Stromal cell of bone marrow (primary cell): ENCODE measurements around the gene ATP10A.

Source experiments
- DNase-seq: peaks from one replicate; pipeline ENCODE4 v3.0.0-alpha.2; 2012; ENCODE audit warnings: low read depth

ATP10A gene

DNA sequence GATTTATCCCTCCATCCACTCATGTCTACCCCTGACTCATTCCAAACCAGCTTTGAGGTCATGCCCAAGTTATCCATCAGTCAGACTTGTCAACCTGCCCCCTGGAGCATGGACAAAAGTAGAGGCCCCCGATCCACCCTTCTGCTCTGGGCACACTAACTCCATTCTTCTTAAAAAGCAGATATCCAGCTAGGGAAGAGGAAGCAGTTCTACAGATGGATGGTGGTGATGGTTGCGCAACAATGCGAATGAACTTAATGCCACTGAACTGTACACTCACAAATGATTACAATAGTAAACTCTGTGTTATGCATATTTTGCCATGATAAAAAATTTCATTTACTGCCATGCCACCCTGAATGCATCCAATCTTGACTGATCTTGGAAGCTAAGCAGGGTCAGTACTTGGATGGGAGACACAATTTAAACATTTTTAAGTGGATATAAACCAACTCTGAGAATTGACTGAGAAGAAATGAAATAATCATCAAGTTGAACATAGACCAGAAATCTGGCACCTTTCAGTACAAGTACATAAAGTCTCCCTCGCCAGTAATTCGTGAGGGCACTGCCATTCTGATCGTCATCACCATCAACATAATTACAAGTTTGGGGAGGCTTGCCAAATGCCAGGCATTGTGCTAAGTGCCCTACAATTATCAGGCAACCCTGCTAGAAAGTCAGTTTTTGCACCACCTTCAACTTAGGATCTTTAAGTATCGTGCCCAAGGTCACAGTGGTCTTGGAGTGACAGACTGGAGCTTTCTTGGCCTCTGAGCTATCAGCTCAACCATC lies 124.8 kb downstream of the ATP10A start:
- DNase-seq: no peak

DNA sequence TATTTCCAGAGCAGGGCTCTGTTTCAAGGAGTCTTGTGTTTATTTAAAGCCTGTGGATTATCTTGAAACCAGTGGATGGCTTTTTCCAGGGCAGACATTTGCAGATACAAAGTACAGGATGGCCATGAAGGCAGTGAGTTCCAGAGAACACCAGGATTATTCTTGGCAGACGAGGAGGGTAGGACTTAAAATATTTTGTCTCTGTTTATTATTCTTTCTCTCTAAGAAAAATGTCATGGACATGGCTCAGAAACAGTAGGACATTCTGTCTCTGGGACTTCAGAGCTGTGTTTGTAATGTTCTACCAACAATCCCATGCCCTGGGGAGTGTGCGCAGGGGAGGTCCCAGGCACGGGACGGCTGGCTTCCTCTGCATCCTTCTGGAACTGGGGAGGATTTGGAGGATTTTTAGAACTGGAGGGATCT lies 125.9 kb downstream of the ATP10A start:
- no peak for DNase-seq

DNA sequence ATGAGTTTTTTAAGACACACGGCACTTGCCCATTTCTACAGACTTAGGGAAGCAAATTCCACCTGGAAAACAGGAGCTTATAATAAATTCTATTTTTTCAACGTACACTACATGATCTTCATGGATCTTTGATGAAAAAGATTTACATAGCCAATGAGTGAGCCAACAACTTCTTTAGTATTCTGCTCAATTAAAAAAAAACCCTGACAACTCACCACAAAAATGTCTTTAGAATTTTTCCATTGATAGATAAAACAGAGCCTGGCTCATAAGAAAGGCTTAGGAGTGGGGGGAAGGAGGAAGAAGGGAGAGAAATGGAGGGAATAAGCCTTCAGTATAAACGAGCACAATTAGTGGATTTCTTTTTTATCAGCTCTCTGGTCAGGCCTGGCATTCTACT lies 126.7 kb downstream of the ATP10A start:
- DNase-seq: no peak

DNA sequence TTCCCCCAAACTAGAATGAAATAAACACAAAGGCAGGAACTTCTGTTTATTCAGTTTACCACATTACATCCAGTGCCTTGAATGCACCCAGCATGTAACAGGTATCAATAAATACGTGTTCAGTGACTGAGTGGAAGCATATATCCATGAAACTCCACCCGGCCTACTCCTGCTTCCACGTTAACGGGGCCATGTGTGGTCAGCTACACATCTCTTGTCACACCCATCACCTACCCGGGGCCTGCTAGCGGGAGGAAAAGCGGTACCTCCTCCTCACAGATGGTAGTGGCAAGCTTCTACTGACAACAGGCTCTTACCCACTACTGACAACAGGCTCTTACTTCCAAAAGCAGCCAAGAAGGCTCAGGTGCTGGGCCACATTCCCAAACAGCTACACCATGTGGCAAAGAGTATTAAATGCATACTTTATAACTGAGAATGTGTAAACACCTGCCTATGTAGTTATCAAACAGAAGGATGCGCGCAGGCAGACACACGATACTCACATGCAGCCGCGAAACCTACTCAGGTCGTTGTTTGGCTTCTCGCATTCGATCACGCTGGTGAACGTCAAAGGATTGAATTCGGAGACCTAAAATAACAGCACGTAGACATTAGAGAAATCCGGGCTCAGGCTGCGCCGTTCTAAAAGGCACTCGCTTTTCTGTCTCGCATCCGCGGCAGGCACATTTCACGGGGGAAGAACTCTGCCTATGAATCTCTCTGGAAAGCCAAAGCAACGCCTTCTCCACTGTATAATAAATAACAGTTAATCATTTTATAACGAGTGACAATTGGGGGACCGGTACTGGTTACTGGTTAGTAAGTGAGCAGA lies 127.4 kb downstream of the ATP10A start:
- DNase-seq: no peak

DNA sequence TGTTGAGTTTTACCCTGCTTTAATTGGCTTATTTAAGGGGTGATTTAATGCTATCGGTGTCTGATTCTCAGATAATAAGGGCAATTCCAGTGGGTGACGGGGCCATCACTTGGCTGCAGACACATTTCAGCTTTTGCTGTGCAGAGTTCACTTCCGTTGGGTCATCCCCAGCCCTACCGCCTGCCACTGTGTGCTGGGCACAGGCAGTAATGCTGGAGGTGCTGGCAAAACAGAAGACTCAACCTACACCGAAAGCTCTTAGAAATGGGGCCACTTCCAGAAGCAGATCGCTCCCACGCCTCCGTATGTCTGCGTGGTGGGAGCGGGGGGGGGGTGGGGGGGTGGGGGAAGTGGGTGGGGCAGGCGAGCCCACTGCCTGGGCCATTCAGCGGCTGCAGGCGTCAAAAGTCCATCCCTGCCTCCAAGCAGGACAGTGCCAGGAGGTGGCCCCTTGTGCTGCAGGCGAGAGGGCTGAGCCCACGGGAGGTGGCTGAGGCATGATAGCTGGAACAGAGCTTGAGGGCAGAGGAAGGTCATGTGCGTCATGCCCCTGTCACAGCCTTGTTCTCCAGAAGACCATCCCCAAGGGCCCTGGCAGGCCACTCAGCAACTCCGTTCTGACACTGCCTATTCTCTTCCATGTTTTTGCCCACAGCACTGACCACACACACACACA lies 128.3 kb downstream of the ATP10A start:
- DNase-seq: no peak

DNA sequence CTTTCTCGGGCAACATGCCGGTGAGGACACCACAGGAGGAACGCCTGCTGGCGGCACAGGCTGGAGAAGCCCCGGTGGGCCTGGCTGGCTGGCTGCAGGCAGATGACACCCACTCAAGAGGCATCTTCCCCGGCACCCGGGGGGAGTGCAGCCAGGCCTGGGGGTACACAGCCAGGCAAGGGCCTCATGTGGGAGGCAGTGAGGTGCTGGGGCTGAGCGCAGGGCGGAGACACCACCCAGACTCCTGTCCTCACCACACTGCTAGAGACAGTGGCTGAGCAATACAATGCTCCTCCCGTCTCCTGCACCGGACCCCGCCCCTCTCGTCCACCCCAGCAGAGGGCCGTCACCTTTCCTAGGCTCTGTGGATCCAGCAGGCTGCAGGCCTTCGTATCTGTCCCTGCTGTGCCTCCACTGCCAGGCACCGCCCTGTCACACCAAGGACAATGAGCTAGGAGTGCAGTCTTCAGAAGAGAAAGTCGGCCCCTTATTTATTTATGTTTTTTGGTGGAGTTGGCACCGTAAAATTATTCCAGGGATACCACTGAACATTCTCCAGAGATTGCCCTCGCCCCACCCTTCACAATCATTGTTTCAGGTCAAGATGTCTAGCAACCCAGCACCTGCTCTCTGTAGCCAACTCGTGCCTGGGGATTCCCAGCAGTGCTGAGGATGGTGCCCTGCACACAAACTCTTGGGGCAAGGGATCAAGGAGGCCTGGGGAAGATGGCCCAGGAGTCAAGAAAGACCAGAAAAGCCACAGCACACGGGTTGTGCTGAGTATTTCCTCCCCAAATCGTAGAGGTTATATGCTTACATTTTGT lies 129.1 kb downstream of the ATP10A start:
- DNase-seq: no peak

DNA sequence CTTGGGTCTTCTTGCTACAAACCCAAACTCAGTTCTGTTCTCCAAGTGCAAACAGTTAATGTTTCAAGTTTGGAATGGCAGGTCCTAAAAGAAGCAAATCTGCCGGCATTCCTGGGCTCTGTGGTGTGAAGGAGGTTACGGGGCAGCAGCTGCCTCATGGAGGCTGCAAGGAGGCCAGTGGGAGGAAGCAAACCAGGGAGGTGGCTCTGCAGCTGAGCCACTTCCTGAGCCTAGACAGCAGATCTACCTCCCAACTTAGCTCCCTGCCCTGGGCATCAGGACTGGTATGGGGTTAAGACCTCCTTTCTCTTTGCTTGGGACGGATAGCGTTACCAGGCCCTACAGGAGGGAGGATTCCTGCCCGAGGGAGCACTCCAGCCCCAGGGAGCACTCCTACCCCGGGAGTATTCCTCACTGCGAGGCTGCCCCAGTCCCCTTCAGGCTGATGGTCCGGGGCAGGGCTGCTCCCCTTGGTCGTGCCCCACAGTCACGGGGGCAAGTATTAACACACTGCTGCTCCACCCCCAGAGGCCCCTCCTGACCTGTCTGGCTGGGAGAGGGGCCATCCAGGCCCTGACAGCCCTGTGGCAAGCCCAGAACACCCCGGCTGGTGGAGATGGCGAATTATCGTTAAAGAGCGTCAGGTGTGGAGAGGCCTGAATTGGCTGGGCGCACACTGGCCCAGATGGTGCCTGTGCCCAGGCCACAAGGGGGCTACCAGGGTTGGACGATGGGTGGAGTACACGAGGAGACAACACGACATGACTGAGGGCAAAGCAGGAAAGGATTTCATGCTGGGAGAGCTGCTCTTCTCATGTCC lies 129.9 kb downstream of the ATP10A start:
- DNase-seq: no peak

DNA sequence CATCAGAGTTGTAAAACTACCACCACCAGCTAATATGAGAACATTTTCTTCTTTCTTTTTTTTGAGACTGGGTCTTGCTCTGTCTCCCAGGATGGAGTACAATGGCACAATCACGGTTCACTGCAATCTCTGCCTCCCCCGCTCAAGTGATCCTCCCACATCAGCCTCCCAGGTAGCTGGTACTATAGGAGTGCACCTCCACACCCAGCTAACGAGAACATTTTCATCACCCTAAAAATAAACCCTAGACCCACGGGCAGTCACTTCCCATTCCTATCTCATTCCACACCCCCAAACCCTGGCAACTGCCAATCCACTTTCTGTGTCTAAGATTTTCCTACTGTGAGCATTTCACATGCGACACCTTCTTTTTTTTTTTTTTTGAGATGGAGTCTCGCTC lies 130.9 kb downstream of the ATP10A start:
- DNase-seq: no peak

DNA sequence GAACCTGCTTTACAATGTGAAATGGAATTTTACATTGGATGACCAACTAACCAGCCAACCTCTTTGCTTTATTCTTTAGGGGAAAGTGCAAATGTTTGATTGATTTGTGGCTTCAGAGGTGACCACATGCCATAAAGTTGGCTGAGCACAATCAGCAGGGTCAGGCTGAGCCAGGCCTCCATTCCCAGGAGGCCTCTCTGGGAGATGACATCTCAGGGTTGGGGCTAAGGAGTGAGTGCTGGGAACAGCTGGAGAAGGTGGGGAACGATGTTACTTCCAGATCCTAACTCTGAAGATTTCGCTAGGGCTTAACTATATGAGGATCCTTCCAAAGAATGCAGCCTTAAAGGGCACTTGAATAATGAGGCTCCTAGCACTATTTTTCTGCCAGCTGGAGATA lies 131.7 kb downstream of the ATP10A start:
- DNase-seq: no peak

DNA sequence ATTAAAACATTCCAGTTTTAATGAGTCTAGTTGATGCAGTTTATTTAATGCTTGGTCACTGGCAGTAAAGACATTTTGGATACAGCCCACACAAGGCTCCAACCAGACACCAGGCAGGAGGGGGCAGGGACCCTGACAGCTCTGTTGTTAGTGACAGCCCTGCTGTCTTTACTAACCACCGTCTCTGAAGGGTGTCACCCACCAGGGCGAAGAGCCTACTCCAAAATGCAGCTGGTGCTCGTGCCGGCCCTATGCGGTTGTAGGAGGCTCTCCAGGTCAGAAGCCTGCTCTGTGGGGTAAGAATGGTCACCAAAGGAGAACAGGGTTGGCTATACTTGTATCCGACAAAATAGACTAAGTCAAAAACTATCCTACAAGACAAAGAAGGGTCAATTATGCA lies 132.2 kb downstream of the ATP10A start:
- DNase-seq: no peak

DNA sequence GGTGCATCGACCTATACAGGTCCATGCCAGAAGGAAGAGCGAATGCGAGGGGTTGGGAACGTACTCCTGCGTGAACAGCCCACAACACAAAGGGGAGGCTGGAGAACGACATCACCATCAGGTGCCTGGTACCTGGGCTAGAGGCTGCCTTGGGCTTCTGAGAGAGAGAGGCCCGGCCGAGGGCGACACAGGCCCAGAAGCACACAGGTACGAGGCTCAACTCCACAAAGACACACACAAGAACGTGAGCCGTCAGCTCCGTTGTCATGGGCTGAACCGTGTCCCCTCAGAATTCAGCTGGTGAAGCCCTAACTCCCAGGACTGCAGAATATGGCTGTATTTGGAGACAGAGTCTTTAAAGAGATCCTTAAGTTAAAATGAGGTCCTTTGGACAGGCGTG lies 134.3 kb downstream of the ATP10A start:
- no peak for DNase-seq

DNA sequence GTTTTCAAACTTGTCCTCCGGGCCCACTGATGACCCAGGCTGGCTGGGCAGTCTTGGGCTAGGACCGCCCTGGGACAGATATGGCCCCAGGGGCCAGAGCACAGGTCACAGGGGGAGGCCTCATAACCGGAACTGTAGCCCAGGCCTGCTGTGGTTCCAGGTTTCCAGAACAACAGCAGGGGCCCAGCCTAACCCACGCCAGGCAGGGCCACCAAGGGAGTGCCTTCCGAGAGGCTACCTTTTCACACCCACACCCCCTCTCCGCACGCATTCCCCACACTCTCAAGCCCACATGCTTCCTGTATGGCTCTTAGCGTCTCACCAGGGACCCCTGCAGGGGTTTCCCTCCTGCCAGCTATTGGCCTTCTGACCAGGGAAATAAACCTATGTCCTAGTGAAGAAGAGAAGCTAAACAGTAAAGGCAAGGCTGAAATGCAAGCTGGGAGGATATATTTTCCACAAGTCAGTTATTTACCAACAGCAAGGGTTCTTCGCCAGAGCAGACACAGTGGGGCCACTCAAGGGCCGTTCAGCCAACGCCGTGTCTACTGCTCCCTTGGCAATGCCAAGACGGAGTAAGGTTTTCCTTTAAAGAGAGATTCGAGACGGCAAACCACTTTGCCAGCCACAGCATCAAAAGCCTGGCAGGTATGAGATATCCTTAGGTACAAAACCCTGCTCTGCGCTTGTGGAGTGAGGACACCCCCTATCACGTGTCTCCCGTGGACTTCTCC lies 135.1 kb downstream of the ATP10A start:
- no peak for DNase-seq

DNA sequence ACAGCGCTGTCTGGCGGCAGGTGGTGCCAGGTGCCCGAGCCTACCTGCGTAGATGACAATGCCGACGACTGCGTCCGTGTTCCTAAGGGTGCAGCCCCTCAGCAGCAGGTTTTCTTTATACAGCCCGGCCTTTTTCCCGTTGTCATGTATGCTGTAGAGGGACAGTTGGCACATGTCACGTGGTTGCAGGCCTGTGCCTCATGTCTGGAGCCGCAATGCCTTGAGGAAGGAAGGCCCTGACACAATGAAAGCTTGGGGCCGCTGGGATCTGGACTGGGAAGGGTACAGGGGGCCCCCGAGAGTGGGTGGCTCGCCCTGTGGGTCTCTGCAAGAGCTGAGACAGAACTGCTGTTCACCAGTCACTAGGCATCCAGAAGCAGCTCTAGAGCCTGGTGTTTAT lies 136.0 kb downstream of the ATP10A start:
- DNase-seq: no peak

DNA sequence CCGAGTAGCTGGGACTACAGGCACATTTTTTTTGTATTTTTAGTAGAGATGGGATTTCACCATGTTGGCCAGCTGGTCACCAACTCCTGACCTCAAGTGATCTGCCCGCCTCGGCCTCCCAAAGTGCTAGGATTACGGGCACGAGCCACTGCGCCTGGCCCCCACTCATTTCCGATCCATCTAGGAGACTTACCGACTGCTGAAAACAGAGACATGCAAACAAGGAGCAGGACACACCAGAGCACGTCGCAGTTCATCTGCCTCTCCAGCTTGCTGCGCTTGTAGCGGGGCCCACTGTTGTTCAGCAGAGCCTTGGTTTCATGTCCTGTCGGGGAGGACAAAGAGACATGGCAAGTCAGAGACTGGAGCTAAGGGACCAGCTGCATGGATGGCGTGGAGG lies 137.4 kb downstream of the ATP10A start:
- DNase-seq: no peak

DNA sequence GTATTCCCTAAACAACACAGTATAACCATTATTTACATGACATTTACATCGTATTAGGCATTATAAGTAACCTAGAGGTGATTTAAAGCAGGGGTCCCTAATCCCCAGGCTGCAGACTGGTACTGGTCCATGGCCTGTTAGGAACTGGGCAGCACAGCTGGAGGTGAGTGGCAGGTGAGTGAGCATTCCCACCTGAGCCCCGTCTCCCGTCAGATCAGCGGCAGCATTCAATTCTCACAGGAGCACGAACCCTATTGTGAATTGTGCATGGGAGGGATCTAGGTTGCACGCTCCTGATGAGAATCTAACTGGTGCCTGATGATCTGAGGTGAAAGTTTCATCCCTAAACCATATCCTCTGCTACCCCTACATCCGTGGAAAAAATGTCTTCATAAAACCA lies 138.2 kb downstream of the ATP10A start:
- DNase-seq: no peak

DNA sequence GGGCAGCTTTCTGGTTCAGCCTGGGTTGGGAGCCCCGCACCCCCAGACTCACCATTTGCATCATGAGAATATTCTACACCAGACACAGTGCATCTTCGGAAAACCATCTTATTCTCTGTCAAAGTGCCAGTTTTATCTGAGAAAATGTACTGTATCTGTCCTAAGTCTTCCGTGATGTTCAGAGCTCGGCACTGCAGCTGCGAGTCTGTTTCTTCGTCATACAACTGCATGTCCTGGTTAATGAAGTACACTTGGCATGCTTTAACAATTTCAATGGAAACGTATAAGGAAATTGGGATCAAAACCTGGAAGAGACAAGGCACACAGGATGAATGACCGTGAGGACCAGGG lies 141.5 kb downstream of the ATP10A start:
- no peak for DNase-seq

DNA sequence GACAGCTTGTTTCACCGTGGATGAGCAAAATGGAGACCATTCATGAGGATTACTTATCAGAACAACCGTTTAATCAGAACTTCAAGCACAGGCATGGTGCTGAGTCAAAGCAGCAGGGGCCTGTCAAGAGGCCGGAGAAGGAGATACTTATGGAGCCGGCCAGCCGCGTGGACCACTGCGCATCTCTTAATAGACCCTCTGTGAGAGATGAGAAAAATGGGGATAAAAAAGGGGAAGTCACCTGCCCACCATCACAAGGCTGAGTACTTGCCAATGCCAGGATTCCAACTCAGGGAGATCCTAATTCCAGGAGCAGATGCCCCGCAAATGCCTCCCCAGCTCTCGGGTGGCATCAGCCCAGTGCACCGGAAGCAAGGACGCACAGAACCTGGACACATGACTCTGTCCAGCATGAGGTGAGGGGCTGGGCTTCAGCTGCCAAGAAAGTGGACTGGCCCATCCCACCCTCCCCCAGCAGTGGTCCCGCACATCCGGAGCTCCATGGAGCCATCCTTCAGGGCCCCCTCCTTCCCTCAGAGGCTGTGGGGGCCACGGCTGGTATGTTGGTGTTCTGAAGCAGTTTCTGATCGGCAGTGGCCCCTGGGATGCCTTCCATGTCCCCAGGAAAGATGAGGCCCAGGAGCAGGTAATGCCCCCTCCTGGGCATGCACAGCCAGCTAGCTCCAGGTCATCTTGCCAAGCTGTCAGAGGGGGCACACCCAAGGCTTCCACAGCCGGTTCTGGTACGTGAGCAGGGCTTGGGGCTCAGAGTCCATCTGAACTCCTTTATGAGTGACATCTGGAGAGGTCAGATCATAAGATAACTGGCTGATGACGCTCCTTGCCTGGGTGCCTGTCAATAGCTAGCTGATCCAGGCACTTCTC lies 143.8 kb downstream of the ATP10A start:
- DNase-seq: no peak

DNA sequence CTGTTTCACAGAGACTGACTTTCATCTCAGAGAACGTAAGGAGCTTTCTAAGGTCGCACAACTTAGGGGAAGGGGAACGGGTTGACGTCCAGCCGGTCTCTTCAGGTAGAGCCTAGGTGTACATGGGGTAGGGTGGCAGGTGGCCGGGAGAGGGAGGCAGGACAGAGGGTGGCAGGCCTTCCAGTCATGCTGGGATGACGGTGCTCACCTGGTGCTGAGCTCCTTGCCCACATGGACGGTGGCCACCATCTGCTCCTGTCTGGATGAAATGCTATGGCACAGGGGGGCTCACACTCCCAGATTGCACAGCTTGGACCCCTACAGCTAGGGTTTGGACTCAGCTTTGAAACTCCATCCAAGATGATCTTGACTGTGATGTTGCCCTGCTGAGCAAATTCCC lies 144.5 kb downstream of the ATP10A start:
- no peak for DNase-seq

DNA sequence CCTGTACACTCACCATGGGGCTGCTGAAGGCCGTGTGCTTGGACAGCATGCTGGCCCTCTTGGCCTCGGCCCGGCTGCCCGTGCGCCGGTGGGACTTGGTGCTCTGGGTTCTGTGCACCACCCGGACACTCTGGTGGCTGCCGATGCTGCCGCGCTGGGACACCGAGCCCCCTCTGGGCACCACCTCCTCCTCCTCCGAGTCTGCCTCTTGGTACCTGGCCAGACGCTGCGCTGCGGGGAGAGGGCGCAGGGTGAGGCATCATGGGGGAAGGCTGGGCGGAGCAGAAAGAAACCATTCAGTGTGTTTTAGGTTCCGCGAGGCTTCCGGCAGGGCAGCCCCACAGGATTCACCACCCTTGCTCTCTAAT lies 145.0 kb downstream of the ATP10A start:
- no peak for DNase-seq
